H54 (cell line): ENCODE measurements around the gene SAFB.

ENCODE experiments used
- DNase-seq: peaks from one replicate; pipeline ENCODE4 v3.0.0; 2011; ENCODE audit warnings: low spot score, mixed read lengths; ENCODE audit not compliant: insufficient read length
- FAIRE-seq: peaks from 3 replicates; lab custom pipeline; 2011; peaks lifted over from hg19 to GRCh38; lab: Jason Lieb, UNC
- POLR2A ChIP-seq: IDR thresholded peaks from 2 replicates; pipeline ENCODE4 v1.6.1; 2011; ENCODE audit warnings: low read depth, mild to moderate bottlenecking, low read length

SAFB gene

GRCh38 chr19:5652261-5652660, 29.4 kb downstream of the SAFB start:
- DNase-seq (no peak), FAIRE-seq (no peak)
- no peak for TF ChIP-seq POLR2A

GRCh38 chr19:5654931-5655330, 32.0 kb downstream of the SAFB start:
- DNase-seq (no peak), FAIRE-seq (no peak)
- TF ChIP-seq POLR2A = no peak

GRCh38 chr19:5655412-5655811, 32.5 kb downstream of the SAFB start:
- FAIRE-seq = no peak
- no peak for TF ChIP-seq POLR2A
- no peak for DNase-seq

- no peak for TF ChIP-seq POLR2A
- FAIRE-seq (no peak), DNase-seq (no peak)
Observed at GRCh38 chr19:5661483-5661882, 38.6 kb downstream of the SAFB start.

- DNase-seq (no peak), FAIRE-seq (no peak)
- no peak for TF ChIP-seq POLR2A
Observed at GRCh38 chr19:5663904-5664303, 41.0 kb downstream of the SAFB start.

GRCh38 chr19:5664515-5664914, 41.6 kb downstream of the SAFB start:
- DNase-seq = no peak
- no peak for TF ChIP-seq POLR2A
- no peak for FAIRE-seq

- FAIRE-seq = peak; percentile 65
Observed at GRCh38 chr19:5665781-5666513, 43.1 kb downstream of the SAFB start.

GRCh38 chr19:5666921-5667610, 44.2 kb downstream of the SAFB start:
- no peak for DNase-seq
- no peak for TF ChIP-seq POLR2A
- FAIRE-seq = no peak

More at GRCh38 chr19:5665781-5666513, 43.1 kb downstream of the SAFB start:
- DNase-seq = peak; percentile 71
- no peak for TF ChIP-seq POLR2A

- TF ChIP-seq POLR2A = no peak
- FAIRE-seq (no peak), DNase-seq (no peak)
Observed at GRCh38 chr19:5667751-5668271, 44.9 kb downstream of the SAFB start.

- FAIRE-seq = no peak
- no peak for TF ChIP-seq POLR2A
- no peak for DNase-seq
Observed at GRCh38 chr19:5669212-5669611, 46.3 kb downstream of the SAFB start.

- DNase-seq (no peak), FAIRE-seq (no peak)
- no peak for TF ChIP-seq POLR2A
Observed at GRCh38 chr19:5671600-5671999, 48.7 kb downstream of the SAFB start.

GRCh38 chr19:5672708-5673459, 50.0 kb downstream of the SAFB start:
- FAIRE-seq = no peak
- no peak for DNase-seq
- no peak for TF ChIP-seq POLR2A

- DNase-seq (no peak), FAIRE-seq (no peak)
- TF ChIP-seq POLR2A = no peak
Observed at GRCh38 chr19:5673752-5674151, 50.9 kb downstream of the SAFB start.

- no peak for TF ChIP-seq POLR2A
- FAIRE-seq (no peak), DNase-seq (no peak)
Observed at GRCh38 chr19:5674714-5675113, 51.8 kb downstream of the SAFB start.
